ENCODE results near the gene OR10V1. TPM values are rescaled to one million over a fixed set of nuclear protein-coding genes. Genes with fewer than 3 reads are reported as not detected.

OR10V1 gene
- total and polyA plus RNA-seq, 9 of the 15 experiments (the other 6 are each of a cell fraction or from before 2014, with no cell fraction given), result not detected

DNA sequence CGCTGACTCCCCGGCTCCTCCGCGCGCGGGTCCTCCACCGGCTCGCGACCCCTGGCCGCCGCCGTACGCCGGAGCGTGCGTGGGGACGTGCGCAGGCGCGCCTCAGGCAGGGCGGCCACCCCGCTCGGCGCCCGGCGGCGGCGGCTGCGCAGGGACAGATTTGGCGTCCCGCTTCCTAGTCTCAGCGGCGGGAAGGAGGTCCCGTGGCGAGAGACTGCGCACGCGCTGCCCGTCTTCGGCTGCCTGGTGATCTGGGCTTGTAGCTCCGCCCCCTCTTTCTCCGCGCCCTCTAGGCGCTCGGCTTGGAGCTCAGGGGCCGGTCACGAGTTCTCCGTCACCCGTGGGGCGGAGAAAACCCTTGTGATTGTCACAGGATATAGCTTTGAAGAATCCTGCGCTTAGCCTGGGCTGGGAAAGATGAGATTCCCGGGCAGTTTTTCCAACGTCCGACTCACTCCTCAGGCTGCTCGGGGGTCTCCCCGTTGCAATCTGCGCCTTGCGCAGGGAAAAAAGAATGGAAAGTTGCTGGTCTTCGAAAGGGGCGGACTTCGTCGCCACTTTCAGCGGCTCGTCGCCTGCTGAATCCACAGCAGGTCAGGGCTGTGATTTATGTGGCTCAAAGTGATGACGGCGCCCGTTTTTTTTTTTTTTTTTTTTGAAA is 44.6 kb downstream of the OR10V1 start, which contains the start of gene PATL1 (continued):
- TF ChIP-seq, protein P1, sequence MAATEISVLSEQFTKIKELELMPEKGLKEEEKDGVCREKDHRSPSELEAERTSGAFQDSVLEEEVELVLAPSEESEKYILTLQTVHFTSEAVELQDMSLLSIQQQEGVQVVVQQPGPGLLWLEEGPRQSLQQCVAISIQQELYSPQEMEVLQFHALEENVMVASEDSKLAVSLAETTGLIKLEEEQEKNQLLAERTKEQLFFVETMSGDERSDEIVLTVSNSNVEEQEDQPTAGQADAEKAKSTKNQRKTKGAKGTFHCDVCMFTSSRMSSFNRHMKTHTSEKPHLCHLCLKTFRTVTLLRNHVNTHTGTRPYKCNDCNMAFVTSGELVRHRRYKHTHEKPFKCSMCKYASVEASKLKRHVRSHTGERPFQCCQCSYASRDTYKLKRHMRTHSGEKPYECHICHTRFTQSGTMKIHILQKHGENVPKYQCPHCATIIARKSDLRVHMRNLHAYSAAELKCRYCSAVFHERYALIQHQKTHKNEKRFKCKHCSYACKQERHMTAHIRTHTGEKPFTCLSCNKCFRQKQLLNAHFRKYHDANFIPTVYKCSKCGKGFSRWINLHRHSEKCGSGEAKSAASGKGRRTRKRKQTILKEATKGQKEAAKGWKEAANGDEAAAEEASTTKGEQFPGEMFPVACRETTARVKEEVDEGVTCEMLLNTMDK (IDR thresholded peaks at IDR 0.05; ENCODE audit: borderline replicate concordance, insufficient read depth, low read depth, low read length, poor library complexity, severe bottlenecking), result peak; percentile 28
- TF ChIP-seq ASH1L (IDR thresholded peaks at IDR 0.05; ENCODE audit: borderline replicate concordance, low read depth, partially characterized antibody) (no peak), KAT8 (IDR thresholded peaks at IDR 0.05; ENCODE audit: low read depth) (no peak), SMARCE1 (IDR thresholded peaks at IDR 0.05) (0 out of 2 replicates have a peak, but pooled peaks have one; percentile 37), TGIF2 (CRISPR knock-in tag; IDR thresholded peaks at IDR 0.05) (no peak), NCOA4 (IDR thresholded peaks at IDR 0.05; ENCODE audit: partially characterized antibody) (no peak), NRF1 (conservative IDR thresholded peaks at IDR 0.05 in 1 of 2, IDR thresholded peaks at IDR 0.05 in 1 of 2) (peak; percentile 98), TCF3 (CRISPR knock-in tag; IDR thresholded peaks at IDR 0.05) (peak; percentile 28; the same call in 1 of the 2 replicates), ZNF57 (CRISPR knock-in tag; IDR thresholded peaks at IDR 0.05) (no peak), ZNF316 (IDR thresholded peaks at IDR 0.05) (peak; percentile 61), STAT5A (IDR thresholded peaks at IDR 0.05; ENCODE audit: borderline replicate concordance, low read length) (no peak), MAFF (IDR thresholded peaks at IDR 0.05; ENCODE audit: low read length) (no peak), IRF2 (CRISPR knock-in tag; IDR thresholded peaks at IDR 0.05) (no peak), MCM7 (IDR thresholded peaks at IDR 0.05) (no peak), TAF1 (IDR thresholded peaks at IDR 0.05; ENCODE audit: control insufficient read depth, extremely low read depth, insufficient read depth, low read length, severe bottlenecking) (peak; percentile 33), OTX1 (CRISPR knock-in tag; IDR thresholded peaks at IDR 0.05) (no peak), HIVEP1 (CRISPR knock-in tag; IDR thresholded peaks at IDR 0.05) (no peak), STAT5B (CRISPR knock-in tag; IDR thresholded peaks at IDR 0.05) (no peak), GATA2 (CRISPR knock-in tag; IDR thresholded peaks at IDR 0.05) (no peak), MTA1 (IDR thresholded peaks at IDR 0.05; ENCODE audit: borderline replicate concordance) (peak; percentile 96), ZKSCAN8 (CRISPR knock-in tag; IDR thresholded peaks at IDR 0.05) (no peak), RBM25 (IDR thresholded peaks at IDR 0.05; ENCODE audit: low read depth, low read length, severe bottlenecking) (no peak), RFX7 (CRISPR knock-in tag; IDR thresholded peaks at IDR 0.05) (no peak)
- TF ChIP-seq, protein P2, sequence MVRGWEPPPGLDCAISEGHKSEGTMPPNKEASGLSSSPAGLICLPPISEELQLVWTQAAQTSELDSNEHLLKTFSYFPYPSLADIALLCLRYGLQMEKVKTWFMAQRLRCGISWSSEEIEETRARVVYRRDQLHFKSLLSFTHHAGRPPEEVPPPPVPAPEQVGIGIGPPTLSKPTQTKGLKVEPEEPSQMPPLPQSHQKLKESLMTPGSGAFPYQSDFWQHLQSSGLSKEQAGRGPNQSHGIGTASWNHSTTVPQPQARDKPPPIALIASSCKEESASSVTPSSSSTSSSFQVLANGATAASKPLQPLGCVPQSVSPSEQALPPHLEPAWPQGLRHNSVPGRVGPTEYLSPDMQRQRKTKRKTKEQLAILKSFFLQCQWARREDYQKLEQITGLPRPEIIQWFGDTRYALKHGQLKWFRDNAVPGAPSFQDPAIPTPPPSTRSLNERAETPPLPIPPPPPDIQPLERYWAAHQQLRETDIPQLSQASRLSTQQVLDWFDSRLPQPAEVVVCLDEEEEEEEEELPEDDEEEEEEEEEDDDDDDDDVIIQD (CRISPR knock-in tag; IDR thresholded peaks at IDR 0.05), result no peak
- TF ChIP-seq, protein P3, sequence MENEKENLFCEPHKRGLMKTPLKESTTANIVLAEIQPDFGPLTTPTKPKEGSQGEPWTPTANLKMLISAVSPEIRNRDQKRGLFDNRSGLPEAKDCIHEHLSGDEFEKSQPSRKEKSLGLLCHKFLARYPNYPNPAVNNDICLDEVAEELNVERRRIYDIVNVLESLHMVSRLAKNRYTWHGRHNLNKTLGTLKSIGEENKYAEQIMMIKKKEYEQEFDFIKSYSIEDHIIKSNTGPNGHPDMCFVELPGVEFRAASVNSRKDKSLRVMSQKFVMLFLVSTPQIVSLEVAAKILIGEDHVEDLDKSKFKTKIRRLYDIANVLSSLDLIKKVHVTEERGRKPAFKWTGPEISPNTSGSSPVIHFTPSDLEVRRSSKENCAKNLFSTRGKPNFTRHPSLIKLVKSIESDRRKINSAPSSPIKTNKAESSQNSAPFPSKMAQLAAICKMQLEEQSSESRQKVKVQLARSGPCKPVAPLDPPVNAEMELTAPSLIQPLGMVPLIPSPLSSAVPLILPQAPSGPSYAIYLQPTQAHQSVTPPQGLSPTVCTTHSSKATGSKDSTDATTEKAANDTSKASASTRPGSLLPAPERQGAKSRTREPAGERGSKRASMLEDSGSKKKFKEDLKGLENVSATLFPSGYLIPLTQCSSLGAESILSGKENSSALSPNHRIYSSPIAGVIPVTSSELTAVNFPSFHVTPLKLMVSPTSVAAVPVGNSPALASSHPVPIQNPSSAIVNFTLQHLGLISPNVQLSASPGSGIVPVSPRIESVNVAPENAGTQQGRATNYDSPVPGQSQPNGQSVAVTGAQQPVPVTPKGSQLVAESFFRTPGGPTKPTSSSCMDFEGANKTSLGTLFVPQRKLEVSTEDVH (IDR thresholded peaks at IDR 0.05; ENCODE audit: low read depth, partially characterized antibody), result peak; percentile 29
